ENCODE results near the gene CCDC191.

DNA sequence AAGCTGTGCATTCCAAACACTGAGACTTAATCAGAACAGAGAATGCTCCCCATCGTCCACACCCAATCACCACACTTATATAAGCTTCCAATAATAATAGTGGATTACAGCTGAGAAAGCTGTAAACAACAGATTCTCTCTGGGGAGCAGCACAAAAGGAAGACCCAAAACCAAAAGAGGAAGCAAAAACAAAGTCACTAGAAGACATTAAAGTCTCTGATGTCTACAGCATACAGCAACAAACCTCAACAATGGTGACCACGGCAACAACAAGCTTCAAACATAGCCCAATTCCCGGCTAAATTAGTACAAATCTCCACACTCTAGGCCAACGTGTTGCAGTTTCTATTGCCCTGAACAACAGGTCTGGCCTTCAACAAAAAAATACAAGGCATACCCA lies 70.8 kb downstream of the CCDC191 start:
- TF ChIP-seq, protein P1, sequence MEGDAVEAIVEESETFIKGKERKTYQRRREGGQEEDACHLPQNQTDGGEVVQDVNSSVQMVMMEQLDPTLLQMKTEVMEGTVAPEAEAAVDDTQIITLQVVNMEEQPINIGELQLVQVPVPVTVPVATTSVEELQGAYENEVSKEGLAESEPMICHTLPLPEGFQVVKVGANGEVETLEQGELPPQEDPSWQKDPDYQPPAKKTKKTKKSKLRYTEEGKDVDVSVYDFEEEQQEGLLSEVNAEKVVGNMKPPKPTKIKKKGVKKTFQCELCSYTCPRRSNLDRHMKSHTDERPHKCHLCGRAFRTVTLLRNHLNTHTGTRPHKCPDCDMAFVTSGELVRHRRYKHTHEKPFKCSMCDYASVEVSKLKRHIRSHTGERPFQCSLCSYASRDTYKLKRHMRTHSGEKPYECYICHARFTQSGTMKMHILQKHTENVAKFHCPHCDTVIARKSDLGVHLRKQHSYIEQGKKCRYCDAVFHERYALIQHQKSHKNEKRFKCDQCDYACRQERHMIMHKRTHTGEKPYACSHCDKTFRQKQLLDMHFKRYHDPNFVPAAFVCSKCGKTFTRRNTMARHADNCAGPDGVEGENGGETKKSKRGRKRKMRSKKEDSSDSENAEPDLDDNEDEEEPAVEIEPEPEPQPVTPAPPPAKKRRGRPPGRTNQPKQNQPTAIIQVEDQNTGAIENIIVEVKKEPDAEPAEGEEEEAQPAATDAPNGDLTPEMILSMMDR (IDR thresholded peaks at IDR 0.05): no peak
- TF ChIP-seq POLR2AphosphoS5 (IDR thresholded peaks at IDR 0.05; ENCODE audit: insufficient read depth in 1 of 2, low read depth in 1 of 2) (no peak), POLR2A (IDR thresholded peaks at IDR 0.05) (no peak)
